HuH-7.5 (cell line): Measurements from ENCODE around the gene CALCOCO1.

ENCODE experiments used
- DNase-seq: peaks from one replicate; pipeline ENCODE4 v3.0.0; 2011; ENCODE audit warnings: low spot score

Gene CALCOCO1

GRCh38 chr12:53752192-53752601 lies 24.9 kb upstream of the CALCOCO1 start:
- no peak for DNase-seq

- no peak for DNase-seq
Measured at GRCh38 chr12:53751336-53752191, 24.3 kb upstream of the CALCOCO1 start, which contains the start of gene CISTR. TSS of gene CISTR (minus strand) at chr12:53751979.

DNA sequence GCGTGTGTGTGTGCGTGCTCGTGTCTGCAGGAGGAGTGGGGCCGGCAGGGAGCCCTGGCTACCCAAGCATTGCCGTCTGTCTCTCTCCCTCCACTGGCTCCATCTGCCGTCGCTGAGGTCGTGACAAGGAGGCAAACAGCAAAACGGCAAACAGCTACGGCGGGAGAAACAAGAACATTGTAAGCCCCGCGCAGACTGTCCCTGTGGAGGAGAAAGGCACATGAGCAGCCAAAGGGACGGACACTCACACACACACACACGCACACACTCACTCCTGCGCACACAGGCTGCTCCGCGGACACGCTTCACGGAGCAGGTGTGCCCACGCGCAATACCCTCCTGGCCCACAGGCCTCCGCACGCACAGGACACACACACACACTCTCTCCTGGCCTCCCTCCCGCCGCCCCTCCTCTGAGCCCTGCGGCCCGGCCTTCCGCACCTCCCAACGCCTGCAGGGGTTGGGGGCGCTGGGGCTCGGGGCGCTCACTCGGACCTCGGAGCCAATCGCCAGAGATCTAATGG lies 23.6 kb upstream of the CALCOCO1 start:
- no peak for DNase-seq

DNA sequence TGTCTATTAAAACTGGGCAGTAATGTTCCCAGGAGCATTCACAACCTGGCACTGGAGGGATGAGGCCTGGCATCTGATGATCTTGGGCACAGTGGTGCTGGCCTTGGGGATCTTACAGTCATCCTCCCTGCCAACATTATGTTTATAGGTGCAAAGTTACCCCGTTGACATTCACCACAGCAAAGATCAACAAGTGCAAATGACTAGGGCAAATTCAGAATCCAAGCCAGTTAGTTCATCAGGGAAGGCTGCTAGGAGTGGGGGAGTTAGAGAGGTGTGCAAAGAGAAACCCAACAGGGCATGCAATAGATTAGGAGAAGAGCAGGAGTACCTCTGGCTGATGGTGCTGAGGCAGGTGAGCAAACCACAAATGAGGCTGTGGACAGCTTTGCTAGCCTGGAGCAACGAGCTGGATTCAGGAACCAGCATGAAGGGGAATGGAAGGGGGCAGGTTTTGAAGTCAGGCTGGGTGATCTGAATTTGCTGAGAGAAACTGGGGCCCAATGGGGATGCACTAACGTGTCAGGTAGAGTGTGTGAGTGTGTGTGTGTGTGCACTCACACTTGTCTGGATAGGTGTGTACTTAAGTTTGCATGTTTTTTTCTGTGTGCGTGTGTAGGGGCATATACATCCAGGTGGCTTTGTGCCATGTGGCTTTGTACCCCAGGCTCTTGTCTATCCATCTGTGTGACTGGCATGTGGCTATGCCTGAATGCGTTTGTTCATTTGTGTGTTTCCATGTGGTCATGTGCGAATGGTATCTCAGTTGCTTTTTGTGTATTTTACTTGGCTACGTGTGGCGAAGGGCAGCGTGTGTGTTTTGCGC lies 22.9 kb upstream of the CALCOCO1 start:
- DNase-seq = no peak

DNA sequence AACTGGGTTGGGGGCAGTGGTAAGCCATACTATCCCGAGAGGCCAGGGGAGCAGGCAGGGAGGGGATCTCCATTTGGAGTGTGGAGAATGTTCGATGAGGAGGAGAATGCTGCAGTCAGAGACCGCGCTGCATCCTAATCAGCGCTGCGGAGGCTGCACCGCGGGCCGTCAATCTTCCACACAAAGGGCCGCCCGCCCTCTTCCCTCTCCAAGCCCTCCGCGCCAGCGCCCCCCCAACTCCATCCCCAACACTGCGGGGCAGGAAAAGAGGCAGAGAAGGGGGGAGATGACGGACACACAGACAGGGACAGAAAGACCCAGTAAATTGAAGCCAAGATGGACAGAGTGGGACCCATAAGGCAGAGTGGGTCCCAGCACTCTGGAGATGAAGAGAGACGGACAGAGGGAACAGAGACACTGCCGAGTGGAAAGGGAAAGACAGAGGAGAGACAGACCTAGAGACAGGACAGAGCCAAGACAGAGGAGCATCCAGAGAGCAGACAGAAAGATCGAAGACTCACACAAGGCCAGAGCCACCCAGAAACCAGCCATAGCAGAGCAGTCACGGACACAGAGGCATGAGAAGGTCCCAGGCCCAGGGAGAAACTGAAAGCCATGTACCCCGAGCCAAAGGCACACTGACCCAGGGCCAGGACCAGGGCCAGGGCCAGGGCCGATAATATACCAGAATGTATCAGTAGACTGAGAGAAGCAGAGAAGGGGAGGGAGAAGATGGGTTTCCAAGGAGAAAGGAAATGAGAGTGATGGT lies 21.0 kb upstream of the CALCOCO1 start:
- no peak for DNase-seq

- DNase-seq = no peak
Measured at GRCh38 chr12:53747095-53747494, 19.8 kb upstream of the CALCOCO1 start.

DNA sequence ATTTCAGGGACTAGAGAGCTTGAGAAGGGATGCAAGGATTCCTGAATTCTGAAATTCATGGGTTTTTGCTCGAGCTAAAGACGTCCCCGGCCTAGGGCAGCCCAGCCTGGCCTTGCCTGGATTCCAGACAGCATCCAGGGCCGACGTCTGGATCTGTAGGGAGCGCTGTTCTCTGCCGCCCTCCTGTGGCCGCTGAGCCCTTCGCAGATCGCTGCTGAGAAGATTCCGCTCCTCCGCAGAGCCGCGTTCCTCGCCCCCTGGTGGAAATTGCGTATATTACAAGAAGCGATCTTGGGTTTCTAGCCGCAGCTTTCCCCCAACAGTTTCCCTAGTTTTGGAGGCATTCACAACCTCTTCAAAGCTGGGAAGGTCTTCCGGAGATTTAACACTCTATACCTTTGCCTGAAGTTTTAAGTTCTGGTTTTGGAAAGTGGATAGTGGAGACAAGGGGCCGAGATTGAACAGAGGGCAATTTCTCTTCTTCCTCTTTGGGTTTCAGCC lies 19.4 kb upstream of the CALCOCO1 start:
- DNase-seq = peak; percentile 93

DNA sequence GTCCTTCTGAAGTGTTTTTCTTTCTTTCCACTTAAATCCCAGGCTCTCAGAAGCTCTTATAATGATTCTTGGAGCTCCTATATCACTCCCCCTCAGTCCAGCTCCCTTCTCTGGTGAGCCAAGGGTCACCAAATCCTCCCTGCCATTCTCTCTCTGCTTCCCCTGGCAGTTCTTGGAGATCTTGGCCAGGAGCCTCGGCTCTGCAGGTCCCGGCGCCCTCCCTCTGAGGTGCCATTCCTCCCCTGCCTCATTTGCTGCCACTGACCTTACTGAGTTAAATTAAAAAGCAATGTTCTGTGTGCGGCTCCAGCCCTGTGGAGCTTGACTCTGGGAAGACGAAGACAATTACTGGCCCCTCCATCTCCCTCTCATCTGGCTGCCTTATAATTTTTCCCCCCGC lies 17.5 kb upstream of the CALCOCO1 start:
- no peak for DNase-seq

DNA sequence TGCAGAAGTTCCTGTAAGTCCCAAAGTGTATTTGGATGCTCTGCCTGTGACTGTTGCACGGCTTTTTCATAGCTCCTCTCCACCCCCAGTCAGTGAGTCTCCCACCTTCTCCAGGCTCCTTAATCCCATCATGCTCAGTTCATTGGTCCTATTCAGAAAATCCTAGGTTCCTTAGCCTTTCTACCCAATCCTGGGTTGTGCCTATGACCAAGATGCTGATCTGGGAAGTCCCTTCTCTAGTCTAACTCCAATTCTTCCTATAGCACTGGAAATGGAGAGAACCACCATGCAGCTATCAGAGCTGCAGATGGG lies 16.8 kb upstream of the CALCOCO1 start:
- no peak for DNase-seq

DNA sequence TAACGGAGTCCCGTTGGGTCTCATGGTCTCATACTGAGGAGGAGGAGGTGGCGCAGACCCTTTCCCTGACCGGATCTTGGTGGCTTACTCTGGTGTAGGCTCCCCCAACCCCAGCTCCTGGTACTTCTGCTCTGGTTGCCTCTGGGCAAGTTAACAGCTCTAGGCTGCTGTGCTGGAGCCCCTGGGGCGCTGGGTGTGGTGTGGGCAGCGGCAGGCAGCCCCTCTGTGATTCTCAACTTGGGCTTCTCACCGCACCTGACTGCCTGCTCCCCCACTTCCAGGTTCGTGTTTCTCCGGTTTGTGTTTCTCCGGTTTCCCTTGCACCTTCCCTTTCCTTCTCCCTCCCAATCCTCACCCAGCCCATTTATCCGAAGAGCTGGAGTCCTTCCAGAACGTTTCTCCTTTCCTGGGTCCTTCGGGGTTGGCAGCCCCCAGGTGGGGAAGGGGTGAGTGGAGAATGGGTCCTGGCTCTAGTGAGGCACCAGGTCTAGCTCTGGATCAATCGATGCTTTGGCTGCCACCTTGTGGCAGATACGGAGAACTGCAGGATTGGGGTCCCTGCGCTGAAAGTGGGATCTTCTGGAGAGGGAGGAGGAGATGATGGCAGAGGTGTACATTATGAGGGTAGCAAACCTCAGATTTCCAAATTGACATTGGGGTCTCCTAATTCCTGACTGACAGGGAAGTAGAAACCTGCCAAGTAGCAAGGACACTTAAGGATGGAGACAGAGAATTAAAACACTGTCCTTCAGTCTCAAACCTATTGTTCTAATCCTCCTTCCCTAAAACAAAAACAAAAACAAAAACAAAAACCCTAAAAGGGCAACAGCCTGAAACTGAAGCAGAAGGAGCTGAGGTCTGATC lies 16.2 kb upstream of the CALCOCO1 start:
- DNase-seq = peak; percentile 89

- DNase-seq = no peak
Measured at GRCh38 chr12:53740130-53740491, 12.9 kb upstream of the CALCOCO1 start.

GRCh38 chr12:53739214-53740129 lies 12.2 kb upstream of the CALCOCO1 start:
- DNase-seq = no peak

DNA sequence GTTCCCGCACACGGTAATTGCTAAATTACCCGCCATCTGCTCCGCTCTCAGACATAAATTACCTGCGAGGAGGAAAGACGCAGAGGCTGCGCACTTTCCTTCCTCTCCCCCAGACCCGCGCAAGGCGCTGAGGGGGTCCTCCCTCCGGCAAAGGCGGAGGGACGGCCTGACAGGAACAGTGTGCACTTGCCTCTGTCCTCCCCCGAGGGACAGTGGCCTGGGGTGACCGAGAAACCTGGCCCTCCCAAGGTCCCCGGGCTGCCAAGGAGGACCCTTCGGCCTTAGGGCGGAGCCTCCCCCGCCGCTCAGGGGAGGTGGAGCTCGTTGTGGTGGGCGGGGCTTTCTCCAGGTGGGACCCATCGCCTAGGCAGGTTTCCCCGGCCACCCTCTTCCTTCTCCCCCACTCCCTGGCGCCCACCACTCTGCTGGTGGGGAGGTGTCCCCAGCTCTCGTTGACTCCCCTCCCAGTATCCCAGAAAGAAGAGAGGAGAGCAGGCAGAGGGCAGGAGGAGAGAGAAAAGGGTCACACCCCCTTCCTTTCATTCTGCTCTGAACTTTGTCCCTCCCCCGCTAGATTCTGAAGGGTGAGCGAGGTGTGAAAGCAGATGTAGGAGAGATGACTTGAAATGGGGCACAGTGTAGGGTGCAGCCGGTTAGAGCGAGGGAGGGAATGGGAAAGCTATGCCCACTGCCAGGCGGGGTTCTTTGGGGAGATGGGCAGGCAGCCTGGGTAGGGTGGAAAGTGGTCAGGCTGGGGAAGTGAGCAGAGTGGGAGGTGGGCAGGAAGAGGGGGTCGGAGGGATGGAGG lies 11.4 kb upstream of the CALCOCO1 start:
- no peak for DNase-seq

GRCh38 chr12:53737951-53738405 lies 10.7 kb upstream of the CALCOCO1 start:
- no peak for DNase-seq

GRCh38 chr12:53737093-53737808 lies 10.0 kb upstream of the CALCOCO1 start:
- no peak for DNase-seq

GRCh38 chr12:53736592-53736991 lies 9.3 kb upstream of the CALCOCO1 start:
- no peak for DNase-seq

GRCh38 chr12:53735556-53735955 lies 8.3 kb upstream of the CALCOCO1 start:
- DNase-seq = no peak

- no peak for DNase-seq
Measured at GRCh38 chr12:53734425-53734824, 7.2 kb upstream of the CALCOCO1 start.
